Adrenal gland (tissue), 5 donors: ENCODE results near the gene WDR26.

ENCODE experiments used
- CTCF ChIP-seq, 6 experiments: fragments of 450-650 bp in 4 of 6; fragments of 200-600 bp in 2 of 6; sonication (generic) in 1 of 6; IDR thresholded peaks; 1 replicate in 5 of 6; 2 replicates in 1 of 6; pipeline versions ENCODE4 v1.5.1 to v1.8.0; 2016 to 2021; ENCODE audit warnings: antibody characterized with exemption in 6 of 6, mild to moderate bottlenecking in 2 of 6, moderate library complexity in 1 of 6
- POLR2A ChIP-seq, 2 donors: fragments of 450-650 bp; IDR thresholded peaks; one replicate each; pipeline ENCODE4 v1.6.1; 2017; ENCODE audit warnings: antibody characterized with exemption in 2 of 2, mild to moderate bottlenecking in 2 of 2, moderate library complexity in 1 of 2
- donor health status: DM: no; HTN: no; CAD: no.

- no peak for TF ChIP-seq POLR2A (IDR thresholded peaks at IDR 0.05)
- TF ChIP-seq CTCF (IDR thresholded peaks at IDR 0.05), result no peak
Measured at GRCh38 chr1:224447971-224448370, 13.4 kb upstream of the WDR26 start.
